Kidney epithelial cell (primary cell): ENCODE data around the gene SHANK3. TPM values are rescaled to one million over a fixed set of nuclear protein-coding genes. Genes with fewer than 3 reads are reported as not detected.

ENCODE experiments used
- DNase-seq: peaks from one replicate; pipeline ENCODE4 v3.0.0-alpha.2; 2010; ENCODE audit warnings: low read depth
- H3K27me3 ChIP-seq: 2 replicates; pipeline ENCODE4 v1.6.0; 2011; ENCODE audit warnings: low read length; ENCODE audit not compliant: control insufficient read depth, insufficient read depth
- H3K36me3 ChIP-seq: 2 replicates; pipeline ENCODE4 v1.5.1; 2011; ENCODE audit warnings: low read length; ENCODE audit not compliant: control insufficient read depth, insufficient read depth
- H3K4me3 ChIP-seq: 2 replicates; pipeline ENCODE4 v1.5.1; 2011; ENCODE audit warnings: low read depth, mild to moderate bottlenecking, control low read depth, low read length
- total RNA-seq: library from RNA; depleted of rRNA; stranded (reverse); fragments of >200 nt; gene quantifications from 2 replicates; pipeline ENCODE4 v1.2.3, GENCODE V29; 2015
- TF ChIP-seq, protein P1 (sequence below): IDR thresholded peaks from 2 replicates; pipeline ENCODE4 v1.5.1; 2011; ENCODE audit warnings: mild to moderate bottlenecking, moderate library complexity, low read length, control low read depth, inconsistent platforms; ENCODE audit not compliant: insufficient read depth, poor library complexity, severe bottlenecking

Gene SHANK3
- total RNA-seq, 1 donor from 2014 or later: 3.8 TPM

GRCh38 chr22:50691521-50691920, 18.9 kb downstream of the SHANK3 start:
- no peaks in the 10 kb centered on the region for H3K36me3 ChIP-seq
- TF ChIP-seq, protein P1, sequence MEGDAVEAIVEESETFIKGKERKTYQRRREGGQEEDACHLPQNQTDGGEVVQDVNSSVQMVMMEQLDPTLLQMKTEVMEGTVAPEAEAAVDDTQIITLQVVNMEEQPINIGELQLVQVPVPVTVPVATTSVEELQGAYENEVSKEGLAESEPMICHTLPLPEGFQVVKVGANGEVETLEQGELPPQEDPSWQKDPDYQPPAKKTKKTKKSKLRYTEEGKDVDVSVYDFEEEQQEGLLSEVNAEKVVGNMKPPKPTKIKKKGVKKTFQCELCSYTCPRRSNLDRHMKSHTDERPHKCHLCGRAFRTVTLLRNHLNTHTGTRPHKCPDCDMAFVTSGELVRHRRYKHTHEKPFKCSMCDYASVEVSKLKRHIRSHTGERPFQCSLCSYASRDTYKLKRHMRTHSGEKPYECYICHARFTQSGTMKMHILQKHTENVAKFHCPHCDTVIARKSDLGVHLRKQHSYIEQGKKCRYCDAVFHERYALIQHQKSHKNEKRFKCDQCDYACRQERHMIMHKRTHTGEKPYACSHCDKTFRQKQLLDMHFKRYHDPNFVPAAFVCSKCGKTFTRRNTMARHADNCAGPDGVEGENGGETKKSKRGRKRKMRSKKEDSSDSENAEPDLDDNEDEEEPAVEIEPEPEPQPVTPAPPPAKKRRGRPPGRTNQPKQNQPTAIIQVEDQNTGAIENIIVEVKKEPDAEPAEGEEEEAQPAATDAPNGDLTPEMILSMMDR: peak; percentile 53
- H3K27me3 ChIP-seq: peaks cover 2% of the 10 kb centered on the region
- DNase-seq: no peak
- no peak overlapping the region for H3K4me3 ChIP-seq

DNA sequence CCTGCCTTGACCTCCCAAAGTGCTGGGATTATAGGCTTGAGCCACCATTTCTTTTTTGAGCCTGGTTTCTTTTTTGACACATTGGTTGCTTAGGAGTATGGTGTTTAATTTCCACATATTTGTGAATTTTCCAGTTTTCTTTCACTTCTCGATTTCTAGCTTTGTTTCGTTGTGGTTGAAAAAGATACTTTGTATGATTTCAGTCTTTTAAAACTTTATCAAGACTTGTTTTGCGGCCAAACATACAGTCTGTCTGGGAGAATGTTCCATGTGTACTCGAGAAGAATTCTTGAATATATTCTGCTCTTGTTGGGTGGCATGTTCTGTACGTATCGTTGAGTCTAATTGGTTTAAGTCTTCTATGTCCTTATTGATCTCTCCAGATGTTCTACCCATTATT, 20.8 kb downstream of the SHANK3 start:
- peaks cover 8% of the 10 kb centered on the region for H3K27me3 ChIP-seq
- TF ChIP-seq, protein P1: no peak
- H3K36me3 ChIP-seq: no peaks in the 10 kb centered on the region
- no peak overlapping the region for H3K4me3 ChIP-seq
- no peak for DNase-seq

- H3K27me3 ChIP-seq: peaks cover 8% of the 10 kb centered on the region
- no peak for DNase-seq
- TF ChIP-seq, protein P1: no peak
Observed at GRCh38 chr22:50694099-50694605, 21.5 kb downstream of the SHANK3 start.

GRCh38 chr22:50694766-50695420, 22.3 kb downstream of the SHANK3 start:
- Histone ChIP-seq H3K36me3 (no peaks in the 10 kb centered on the region), H3K27me3 (peaks cover 12% of the 10 kb centered on the region), H3K4me3 (no peak overlapping the region)
- TF ChIP-seq, protein P1: no peak
- no peak for DNase-seq

More at GRCh38 chr22:50694099-50694605, 21.5 kb downstream of the SHANK3 start:
- Histone ChIP-seq H3K36me3 (no peaks in the 10 kb centered on the region), H3K4me3 (no peak overlapping the region)

GRCh38 chr22:50695421-50696250, 23.0 kb downstream of the SHANK3 start:
- no peaks in the 10 kb centered on the region for H3K36me3 ChIP-seq
- TF ChIP-seq, protein P1: no peak
- peaks cover 12% of the 10 kb centered on the region for H3K27me3 ChIP-seq
- H3K4me3 ChIP-seq: no peak overlapping the region
- DNase-seq: no peak
